GM19455 (cell line): ENCODE results near the gene HEPACAM.

Source experiments
- ATAC-seq: cut with Tn5 transposase; IDR thresholded peaks from one replicate; pipeline ENCODE4 v1.9.1; 2021; ENCODE audit not compliant: unreplicated experiment

The HEPACAM gene

DNA sequence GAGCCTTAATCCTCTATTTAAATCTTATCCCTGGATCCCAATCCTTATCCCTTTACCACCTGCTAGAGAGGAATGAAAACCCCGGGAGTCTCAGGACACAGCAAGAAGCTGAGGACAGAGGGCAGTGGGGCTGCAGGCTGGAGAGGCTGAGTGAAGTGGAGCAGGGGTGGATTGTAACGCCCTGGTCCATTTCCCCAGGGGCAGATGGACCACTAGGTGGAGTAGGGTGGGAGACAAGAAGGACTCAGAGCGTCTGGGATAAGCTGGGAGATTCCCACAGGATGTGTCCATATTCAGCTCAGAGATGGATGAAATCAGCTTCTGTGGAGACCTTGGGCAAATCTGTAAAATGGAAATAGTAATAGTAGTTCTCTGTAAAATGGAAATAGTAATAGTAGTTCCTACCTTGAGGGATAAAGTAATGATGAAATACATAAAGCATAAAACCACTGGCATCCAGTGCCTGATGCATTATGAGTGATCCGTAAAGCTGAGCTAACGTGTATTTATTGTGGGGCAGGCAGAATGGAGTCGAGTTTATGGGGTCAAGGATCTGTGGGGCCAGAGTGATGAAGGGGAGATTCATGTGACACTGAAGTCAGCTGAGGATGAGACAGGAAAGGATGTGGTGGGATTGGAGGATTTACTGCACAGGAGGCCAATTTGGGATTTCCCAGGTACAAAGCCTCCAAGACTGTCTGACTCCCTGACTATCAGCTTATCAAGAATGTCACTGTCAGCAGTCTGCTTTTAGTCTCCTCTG, 36.3 kb downstream of the HEPACAM start:
- ATAC-seq = no peak

DNA sequence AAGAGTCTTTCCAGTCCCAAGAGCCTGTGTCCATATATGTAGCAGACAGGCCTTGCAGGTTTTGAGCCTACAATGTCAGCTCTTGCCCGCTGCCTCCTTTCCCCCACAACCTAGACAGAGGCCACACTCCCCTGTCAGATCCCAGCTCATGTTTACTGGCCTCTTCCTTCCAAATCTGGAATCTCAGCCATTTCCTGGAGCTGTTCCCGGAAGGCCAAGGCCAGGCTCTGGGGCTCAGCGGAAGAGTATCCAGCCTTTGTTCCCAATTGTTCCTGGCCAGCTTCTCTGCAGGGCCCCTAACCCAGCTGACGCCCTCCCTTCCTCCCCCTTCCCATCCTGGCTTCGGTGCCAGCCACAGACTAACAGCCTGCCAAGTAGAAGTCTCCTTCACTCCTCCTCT, 37.1 kb downstream of the HEPACAM start:
- ATAC-seq = no peak

DNA sequence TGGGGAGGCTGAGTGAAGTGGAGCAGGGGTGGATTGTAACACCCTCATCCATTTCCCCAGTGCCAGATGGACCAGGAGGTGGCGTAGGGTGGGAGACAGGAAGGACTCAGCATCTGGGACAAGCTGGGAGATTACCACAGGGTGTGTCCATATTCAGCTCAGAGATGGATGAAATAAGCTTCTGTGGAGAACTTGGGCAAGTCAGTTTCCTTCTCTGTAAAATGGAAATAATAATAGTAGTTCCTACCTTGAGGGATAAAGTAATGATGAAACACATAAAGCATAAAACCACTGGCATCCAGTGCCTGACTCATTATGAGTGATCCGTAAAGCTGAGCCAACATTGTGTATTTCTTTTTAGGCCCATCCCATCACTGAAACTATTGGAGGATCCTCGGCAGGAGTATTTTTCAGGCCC, 37.6 kb downstream of the HEPACAM start:
- ATAC-seq = no peak

DNA sequence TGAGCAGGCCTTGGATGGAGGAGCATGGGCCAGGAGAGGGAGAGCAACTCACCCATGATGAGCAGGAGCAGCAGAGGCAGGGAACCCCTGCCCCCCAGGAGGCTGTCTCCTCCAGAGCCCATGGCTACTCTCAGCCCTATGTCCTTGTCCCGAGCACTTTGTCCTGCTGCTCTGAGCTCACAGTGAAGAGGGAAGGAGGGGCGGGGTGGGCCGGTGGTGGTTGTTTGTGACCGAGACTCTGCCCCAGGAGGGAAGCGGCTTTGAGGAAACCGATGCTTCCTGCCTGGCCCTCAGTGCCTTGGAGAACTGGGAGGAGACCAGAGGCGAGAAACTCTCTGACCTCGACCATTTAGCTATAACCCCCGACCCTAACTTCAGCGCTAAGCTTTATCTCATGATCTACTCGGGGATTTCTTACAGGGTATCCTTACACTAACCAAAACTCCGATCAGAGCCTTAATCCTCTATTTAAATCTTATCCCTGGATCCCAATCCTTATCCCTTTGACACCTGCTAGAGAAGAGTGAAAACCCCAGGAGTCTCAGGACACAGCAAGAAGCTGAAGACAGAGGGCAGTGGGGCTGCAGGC, 38.1 kb downstream of the HEPACAM start, which contains the start of gene ROBO4:
Gene ROBO4, minus strand, starts transcription at position 192 of the 589 bp plus-strand sequence. Its CDS starts 70 bp downstream, at position 122.
- ATAC-seq = no peak

DNA sequence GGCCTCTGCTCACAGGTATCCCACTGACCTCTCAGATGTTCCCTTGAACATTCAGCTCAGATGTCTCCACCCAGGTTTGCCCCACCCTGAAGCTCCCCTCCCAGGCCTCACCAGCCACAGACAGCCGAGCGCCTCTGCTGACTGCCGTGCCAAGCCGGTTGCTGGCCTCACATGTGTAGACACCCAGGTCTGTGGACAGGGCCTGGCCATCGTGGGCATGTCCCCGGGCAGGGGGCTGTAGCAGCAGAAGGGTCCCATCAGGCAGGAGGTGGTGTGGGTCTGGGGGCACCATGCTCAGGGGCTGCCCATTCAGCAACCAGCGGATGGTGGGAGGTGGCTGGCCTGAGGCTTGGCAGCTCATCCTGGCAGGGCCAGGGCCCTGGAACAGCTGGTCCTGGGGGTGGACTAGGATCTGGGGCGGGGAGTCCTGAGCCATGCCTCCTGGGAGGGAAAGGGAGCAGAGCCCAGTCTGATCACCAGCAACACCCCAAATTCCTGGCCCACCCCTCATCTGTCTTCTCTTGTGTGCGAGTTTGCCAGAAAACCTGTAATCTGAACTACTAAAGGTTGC, 38.9 kb downstream of the HEPACAM start:
- no peak for ATAC-seq

DNA sequence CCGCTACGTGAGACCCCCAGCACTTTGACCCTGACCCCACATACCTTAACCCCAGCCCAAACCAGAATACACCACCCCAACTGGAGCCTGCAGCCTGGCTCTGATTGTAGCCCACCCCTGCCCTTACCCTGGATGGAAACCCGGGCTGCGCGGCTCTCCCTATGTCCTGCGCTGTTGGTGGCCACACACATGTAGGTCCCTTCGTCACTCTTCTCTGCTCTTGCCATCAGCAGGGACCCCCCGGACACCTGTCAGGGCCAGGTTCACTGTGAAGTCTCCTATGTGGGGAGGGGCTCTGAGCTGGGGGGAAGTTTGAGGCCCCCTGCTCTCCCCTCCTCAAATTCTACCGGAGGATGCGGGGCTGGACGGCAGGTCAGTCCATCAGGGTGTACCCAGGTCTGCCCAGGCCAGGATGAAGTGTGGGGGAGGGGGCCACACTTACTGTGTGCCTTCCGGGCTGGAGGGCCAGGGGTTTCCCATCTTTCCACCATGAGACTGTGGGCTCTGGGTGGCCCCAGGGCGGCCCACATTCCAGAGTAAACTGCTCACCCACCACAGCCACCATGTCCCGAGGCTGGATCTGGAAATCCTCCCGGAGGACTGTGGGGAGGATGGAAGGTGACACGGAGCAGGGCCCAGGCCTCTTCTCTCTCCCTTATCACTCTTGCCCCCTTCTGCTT, 39.6 kb downstream of the HEPACAM start:
- ATAC-seq = no peak

DNA sequence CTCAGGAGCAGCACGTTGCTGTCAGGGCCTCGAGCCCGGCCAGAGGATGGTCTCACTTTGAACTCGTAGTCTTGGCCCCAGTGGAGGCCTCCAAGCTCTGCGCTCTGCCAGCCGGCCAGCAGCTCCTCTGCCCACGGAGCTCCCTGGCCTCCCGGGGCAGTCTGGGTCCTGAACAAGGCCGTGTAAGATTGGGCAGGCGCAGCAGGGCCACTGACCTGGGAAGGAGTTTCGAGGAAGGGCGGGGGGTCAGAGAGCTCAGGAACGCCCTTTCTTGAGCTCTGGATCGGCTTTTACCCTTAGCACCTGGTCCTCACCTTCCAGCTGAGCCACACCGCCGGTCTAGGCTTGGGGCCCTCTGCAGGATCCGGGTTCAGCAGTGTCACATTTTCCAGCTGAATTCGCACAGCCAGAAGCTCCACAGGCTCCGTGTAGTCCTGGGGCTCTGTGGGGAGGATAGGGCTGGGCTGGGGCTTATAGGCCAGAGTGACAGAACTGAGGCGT, 40.3 kb downstream of the HEPACAM start:
- no peak for ATAC-seq

DNA sequence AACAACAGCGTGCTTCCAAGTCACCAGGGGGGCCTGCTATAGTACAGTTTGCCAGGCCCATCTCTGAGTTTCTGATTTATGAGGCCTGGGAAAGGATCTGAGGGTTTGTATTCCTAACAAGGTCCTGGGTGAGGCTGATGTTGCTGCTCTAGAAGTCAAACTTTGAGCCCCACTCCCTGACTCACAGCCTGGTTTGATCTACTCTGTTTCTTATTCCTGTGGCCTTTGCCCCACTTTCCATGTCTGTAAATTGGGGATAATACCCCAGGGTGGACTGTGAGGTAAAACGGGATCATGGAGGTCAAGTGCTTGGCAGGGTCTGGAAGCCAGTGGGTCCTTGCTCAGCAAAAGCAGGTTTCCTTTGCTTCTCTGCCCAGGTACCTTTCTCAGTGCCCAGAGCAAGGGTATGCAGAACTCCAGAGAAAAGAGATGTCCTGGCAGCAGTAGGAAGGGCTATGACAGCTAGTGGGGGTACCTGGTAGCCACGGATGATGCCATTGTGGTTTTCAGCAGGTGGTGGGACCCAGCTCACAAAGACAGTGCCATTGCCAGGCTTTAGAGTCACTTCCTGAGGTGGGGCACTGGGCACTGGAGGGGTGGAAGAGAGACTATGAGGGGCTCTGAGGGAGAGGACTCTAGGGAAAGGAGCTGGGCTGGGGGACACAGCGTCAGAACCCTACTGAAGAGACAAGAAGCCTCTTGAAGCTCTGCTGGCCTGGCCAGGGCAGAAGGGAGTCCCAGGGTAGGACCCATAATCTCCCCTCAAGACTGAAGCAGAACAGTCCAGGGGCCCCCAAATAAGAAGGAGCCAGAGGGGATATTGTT, 41.0 kb downstream of the HEPACAM start:
- ATAC-seq = no peak

DNA sequence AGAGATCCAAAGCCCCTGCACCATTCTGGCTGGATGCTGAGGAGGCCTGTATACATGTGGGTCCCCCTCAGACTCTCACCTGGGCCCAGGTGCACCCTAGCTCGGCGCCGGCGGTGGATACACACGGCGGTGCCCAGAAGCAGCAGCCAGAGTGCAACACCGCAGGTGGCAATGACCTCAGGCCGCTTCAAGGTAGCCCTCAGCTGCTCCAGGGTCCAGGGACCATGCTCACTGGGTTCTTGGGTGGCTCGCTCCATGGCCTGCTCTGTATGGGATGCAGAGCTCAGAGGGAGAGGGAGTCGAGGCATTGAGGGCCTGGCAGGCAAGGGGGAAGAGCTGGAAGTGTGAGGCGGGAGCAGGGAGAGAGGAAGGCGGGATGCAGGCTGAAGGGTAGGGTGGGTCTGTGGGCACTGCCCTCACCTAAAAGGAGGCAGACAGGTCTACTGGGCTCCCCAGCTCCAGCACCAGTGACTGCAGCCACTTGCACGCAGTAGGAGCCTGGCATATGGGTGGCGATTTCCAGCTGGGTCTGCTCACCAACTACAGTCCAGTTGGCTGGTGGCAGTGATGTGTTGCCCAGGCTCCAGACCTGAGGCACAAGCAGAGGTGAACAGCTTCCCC, 42.0 kb downstream of the HEPACAM start:
- ATAC-seq = no peak

DNA sequence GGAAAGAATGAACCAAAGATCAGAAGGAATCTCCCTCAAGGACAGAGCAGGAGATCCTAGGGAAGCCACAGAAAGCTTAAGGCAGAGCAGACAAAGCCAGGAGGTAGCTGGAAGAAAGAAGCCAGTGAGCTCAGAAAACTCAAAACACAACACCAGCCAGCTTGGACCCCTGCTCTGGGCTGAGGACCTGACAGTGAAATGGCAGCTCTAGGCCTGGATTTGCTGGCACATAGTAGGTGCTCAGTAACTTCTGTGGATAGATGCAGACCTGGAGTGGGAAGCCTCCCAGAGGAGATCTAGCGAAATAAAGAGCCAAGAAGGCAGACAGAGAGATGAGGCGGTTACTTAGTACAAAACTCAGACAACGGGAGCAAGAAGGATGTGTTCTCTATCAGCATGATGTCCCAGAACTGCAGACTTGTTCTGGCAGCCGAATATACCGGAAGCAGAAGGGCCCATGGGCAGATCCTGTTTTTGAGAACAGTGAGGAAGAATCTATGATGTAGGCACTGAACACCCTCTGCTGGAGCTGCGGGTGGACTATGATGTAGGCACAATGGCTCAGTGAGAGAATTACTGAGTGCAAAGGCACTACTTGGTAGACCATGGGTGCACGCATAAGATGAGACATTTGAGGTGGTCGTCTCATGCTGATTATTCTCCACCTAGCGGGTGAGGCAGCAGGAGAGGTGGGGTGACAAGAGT, 42.9 kb downstream of the HEPACAM start:
- ATAC-seq = no peak

DNA sequence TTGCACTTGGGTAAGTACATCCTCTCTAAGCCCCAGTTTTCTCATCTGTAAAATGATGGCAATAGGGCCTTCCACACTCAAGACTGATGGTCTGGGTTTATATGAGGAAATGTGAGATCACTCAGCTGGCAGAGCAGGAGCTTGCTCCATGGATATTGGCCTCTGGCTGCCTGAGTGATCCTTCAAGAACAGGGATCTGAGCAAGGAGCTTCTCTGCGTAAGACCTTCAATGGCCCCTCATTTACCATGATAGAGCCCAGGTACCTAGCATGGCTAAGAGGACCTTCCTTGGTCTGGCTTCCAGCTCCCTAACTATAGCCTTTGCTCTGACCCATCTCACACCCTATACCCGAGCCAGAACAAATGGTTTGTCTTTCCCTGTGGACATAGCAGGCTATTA, 43.7 kb downstream of the HEPACAM start:
- ATAC-seq = no peak

DNA sequence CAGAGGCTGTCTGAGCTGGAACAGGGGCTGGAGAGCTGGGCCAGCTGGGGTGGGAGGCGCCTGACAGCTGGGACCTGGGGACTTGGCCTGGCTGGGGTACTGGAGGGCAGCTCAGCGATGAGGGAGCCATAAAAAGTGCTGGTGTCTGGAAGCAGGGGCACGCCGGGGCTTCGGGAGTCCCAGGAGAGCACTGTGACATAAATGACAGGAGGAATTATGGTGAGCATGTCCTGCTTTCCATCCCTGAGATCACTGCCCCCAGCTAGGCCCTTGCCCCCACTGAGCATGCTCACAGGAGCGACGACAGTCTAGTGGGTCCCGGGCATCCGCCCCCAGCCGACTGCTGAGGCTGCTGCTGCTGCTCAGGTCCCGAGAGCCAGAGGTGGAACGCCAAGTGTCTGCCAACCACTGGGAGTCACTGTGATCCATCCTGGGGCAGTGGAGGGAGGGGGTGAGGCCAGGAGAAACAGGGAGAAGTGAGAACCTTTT, 44.4 kb downstream of the HEPACAM start:
- ATAC-seq = no peak

DNA sequence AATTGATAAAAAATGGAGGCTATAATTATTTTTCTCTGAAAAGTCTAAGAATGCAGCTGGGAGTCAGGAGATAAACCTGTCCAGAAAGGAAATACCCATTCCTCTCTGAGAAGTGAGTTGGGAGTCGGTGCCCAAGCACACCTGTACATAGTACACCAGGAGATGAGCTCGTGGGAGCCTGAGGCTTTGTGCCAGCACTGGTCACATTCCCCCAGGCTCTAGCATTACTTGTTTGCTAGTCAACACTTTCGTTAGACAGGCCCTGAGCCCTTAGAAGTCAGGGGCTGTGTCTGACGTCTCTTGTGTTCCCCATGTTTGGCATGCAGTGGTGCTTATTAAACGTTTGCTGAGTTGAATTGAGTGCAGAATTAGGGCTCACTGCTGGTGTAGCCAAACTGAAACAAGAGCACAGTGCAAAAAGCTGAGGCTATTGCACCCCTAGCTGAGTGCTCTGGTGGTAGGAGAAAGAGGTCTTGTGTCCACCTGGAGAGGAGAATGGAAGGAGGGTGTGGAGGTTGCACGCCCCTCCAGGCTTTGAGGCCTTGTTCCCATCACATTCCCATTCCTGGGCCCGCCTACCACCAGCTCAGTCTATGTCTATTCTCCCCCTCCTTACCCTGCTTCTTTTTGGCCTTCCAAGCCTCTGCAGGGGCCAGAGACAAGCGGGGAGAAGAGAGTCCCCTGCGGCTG, 45.0 kb downstream of the HEPACAM start:
- ATAC-seq = no peak

DNA sequence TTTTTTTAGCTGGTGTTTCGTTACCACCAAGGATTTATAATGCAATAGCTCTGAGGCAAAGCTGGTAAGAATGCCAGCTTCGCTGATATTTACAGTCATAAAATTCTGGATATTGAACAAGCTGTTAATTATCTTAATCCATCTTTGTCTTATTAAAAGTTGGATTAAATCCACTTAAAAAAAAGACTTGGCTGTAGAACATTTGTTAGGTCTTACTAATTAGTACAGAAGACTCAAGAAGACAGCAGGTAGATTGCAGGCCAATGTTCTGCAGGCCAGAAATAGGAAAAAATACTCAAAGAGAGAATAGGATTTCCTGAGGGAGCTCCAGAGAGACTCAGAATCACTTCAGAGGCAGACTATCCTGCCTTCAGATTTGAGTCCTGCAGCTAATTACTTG, 45.7 kb downstream of the HEPACAM start:
- ATAC-seq = no peak

DNA sequence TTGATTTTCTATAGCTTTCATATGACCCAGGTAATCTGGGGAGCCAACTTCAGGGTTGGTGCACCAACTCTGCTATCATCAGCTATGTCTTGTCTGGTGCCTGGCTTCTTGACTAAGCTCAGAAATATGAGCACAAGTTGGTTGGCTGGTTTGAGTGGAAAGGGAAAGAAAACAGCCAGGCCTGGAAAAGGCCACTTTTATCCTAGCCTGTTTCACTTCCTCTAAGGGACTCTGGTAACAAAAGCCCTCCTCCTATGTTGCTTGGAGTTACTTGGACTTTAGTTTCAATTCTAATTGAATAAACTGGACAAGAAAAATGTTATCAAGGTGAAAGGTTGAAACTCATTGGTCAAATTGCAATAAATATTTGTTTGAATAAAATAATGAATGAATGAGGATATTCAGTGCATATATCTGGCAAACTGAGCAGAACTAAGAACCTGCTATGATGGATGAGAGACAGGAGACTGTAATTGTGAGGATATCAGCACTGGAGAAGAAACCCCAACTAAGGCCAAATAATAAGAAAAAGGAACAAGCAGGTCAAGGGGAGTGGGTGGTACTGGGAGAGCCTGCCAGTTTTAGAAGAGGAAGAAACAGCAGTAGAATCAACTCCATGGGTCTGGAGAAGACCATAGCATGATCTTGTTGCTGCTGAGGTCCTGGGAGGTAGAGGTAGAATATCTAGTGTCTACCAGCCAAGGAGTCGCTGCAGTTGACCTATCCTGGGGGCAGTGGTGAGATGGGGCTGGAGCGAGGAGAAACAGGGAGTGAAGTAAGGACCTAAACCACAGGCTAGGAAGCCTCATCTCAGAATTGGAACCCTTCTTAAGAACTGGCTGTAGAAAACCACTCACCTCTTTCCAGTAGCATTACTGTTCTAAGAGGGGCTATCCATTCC, 46.4 kb downstream of the HEPACAM start:
- ATAC-seq = no peak

DNA sequence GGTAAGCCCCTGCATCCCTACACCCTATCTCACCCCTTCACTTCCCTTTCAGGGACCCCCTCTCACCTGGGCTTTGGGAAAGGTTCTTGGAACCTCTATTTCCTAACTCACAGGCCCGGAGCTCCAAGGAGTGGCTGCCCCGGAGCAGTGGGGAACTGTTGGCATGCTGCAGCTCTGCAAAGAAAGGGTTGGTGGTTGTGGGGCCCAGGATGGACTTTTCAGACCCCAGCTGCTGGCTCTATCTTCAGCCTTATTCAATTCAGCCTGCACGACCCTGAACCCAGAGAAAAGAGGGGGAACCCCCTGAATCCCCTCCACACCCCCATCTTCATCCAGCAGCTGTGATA, 48.2 kb downstream of the HEPACAM start:
- no peak for ATAC-seq

DNA sequence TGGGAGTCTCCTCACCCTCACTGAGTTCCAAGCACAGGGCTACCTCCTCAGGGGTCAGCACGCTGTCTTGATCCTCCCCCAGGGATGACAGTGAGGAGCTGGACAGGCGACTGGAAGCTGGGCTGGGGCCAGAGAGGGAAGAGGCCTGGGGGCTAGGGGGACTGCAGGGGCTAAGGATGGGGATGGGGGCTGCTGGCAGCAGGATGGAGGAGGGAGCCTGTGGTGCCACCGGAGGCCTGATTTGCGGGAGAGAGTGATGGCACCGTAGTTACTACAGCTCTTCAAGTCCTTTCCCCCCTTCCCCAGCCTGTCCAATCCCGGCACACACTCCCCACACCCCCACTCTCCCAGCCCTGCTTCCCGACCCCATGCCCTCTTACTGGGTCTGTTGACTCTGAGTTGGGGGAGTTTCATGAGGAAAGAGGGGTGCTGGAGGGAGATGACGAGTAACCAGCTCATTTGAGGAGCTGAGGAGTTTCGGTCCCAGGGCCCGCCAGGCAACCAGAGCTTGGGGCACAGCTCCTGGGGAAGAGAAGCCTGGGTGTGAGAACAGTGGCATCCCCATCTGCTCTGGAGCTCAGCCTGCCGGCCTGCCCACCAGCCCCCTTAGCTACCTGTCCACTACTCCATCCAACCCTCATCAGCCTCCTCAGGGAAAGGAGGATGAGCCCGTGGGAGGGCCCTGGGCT, 48.7 kb downstream of the HEPACAM start:
- no peak for ATAC-seq
